ENCODE measurements around the gene TRIM44.

TRIM44 gene
- long read RNA-seq, donor 1, full-length matches to known transcripts, result 21 of 27 reads
- long read RNA-seq, donor 1, partial matches to known transcripts, result 0 of 27 reads
- long read RNA-seq, donor 1, other reads (novel, unspliced or antisense), result 6 of 27 reads
- long read RNA-seq, donor 2, full-length matches to known transcripts, result 13 of 13 reads
- long read RNA-seq, donor 2, partial matches to known transcripts, result 0 of 13 reads
- long read RNA-seq, donor 2, other reads (novel, unspliced or antisense), result 0 of 13 reads
- long read RNA-seq, donor 3, full-length matches to known transcripts, result 23 of 23 reads
- long read RNA-seq, donor 3, partial matches to known transcripts, result 0 of 23 reads
- long read RNA-seq, donor 3, other reads (novel, unspliced or antisense), result 0 of 23 reads
- long read RNA-seq, donor 4, full-length matches to known transcripts, result 20 of 48 reads
- long read RNA-seq, donor 4, partial matches to known transcripts, result 28 of 48 reads
- long read RNA-seq, donor 4, other reads (novel, unspliced or antisense), result 0 of 48 reads
- long read RNA-seq, donor 5, full-length matches to known transcripts, result 26 of 32 reads
- long read RNA-seq, donor 5, partial matches to known transcripts, result 0 of 32 reads
- long read RNA-seq, donor 5, other reads (novel, unspliced or antisense), result 6 of 32 reads
- long read RNA-seq, donor 6, full-length matches to known transcripts, result 14 of 81 reads
- long read RNA-seq, donor 6, partial matches to known transcripts, result 67 of 81 reads
- long read RNA-seq, donor 6, other reads (novel, unspliced or antisense), result 0 of 81 reads
- long read RNA-seq, donor 7, full-length matches to known transcripts, result 25 of 40 reads
- long read RNA-seq, donor 7, partial matches to known transcripts, result 0 of 40 reads
- long read RNA-seq, donor 7, other reads (novel, unspliced or antisense), result 15 of 40 reads
- long read RNA-seq, donor 8, full-length matches to known transcripts, result 30 of 55 reads
- long read RNA-seq, donor 8, partial matches to known transcripts, result 19 of 55 reads
- long read RNA-seq, donor 8, other reads (novel, unspliced or antisense), result 6 of 55 reads

GRCh38 chr11:35662649-35663407 lies at the start of gene TRIM44:
TRIM44 (plus strand) TSS chr11:35662775; CDS start chr11:35663112, 337 bp downstream.
- DNase-seq, result peak; percentile 92

- DNase-seq, result no peak
These were observed 47.5 kb upstream of the TRIM44 start for GRCh38 chr11:35614939-35615569.

GRCh38 chr11:35615921-35616900 lies 46.4 kb upstream of the TRIM44 start:
- DNase-seq, result no peak

- DNase-seq, result no peak
These were observed 45.3 kb upstream of the TRIM44 start for GRCh38 chr11:35617316-35617686.

- DNase-seq, result peak; percentile 89
These were observed 44.7 kb upstream of the TRIM44 start, which contains the start of gene FJX1 for GRCh38 chr11:35617687-35618496. FJX1 (plus strand) TSS chr11:35618460; CDS start chr11:35618637, 177 bp downstream.

GRCh38 chr11:35618497-35619115 lies 44.0 kb upstream of the TRIM44 start:
- DNase-seq, result peak; percentile 87

GRCh38 chr11:35619116-35619854 lies 43.3 kb upstream of the TRIM44 start:
- DNase-seq, result peak; percentile 88

- DNase-seq, result no peak
These were observed 42.5 kb upstream of the TRIM44 start for GRCh38 chr11:35619855-35620640.

- DNase-seq, result no peak
These were observed 41.8 kb upstream of the TRIM44 start for GRCh38 chr11:35620795-35621194.

- no peak for DNase-seq
These were observed 41.0 kb upstream of the TRIM44 start for GRCh38 chr11:35621620-35622019.

- no peak for DNase-seq
These were observed 40.5 kb upstream of the TRIM44 start for GRCh38 chr11:35622070-35622469.

- no peak for DNase-seq
These were observed 38.9 kb upstream of the TRIM44 start for GRCh38 chr11:35623621-35624168.

- DNase-seq, result no peak
These were observed 38.3 kb upstream of the TRIM44 start for GRCh38 chr11:35624316-35624715.

- DNase-seq, result no peak
These were observed 37.8 kb upstream of the TRIM44 start for GRCh38 chr11:35624781-35625180.

- DNase-seq, result no peak
These were observed 36.1 kb upstream of the TRIM44 start for GRCh38 chr11:35626501-35626900.

- no peak for DNase-seq
These were observed 33.1 kb upstream of the TRIM44 start for GRCh38 chr11:35629511-35629910.

- DNase-seq, result no peak
These were observed 32.7 kb upstream of the TRIM44 start for GRCh38 chr11:35629914-35630313.

All from right kidney (tissue), 9 donors.